ENCODE measurements around the gene CUX1. TPM values are rescaled to one million over a fixed set of nuclear protein-coding genes. Genes with fewer than 3 reads are reported as not detected.

The CUX1 gene
- total and polyA plus RNA-seq, 2 of the 13 experiments (the other 11 are each of a cell fraction or from before 2014, with no cell fraction given) = 13.7 to 14.9 TPM

- TF ChIP-seq NONO (IDR thresholded peaks at IDR 0.05) (no peak), NONO (CRISPR knock-in tag; conservative IDR thresholded peaks at IDR 0.05) (no peak), TEAD3 (CRISPR knock-in tag; optimal IDR thresholded peaks at IDR 0.05; ENCODE audit: borderline replicate concordance) (no peak), ZNF530 (CRISPR knock-in tag; IDR thresholded peaks at IDR 0.05; ENCODE audit: low read depth) (no peak)
These were observed 379.7 kb downstream of the CUX1 start (continued) for GRCh38 chr7:102197161-102197560.

- no peak overlapping the region for H3K4me3 ChIP-seq (replicated peaks in 1 of 3; ENCODE audit: insufficient read depth in 1 of 3, low read depth in 2 of 3, low read length in 3 of 3)
- H2AFZ ChIP-seq (ENCODE audit: low read length) = no peak overlapping the region
- intact Hi-C loops (cut with micrococcal nuclease; ENCODE audit: unreplicated experiment) (no loop called here), in situ Hi-C loops (cut with HindIII; ENCODE audit: extremely low pct_ligation_motif_present, low pct_unique_long_range_greater_than_20kb) (no loop called here)
- no peak for TF ChIP-seq MED13 (CRISPR knock-in tag; IDR thresholded peaks at IDR 0.05)
- TF ChIP-seq SRY (CRISPR knock-in tag; IDR thresholded peaks at IDR 0.05) = no peak
- TF ChIP-seq HMGA1 (CRISPR knock-in tag; conservative IDR thresholded peaks at IDR 0.05) = no peak
- TF ChIP-seq CSRNP1 (CRISPR knock-in tag; IDR thresholded peaks at IDR 0.05) = no peak
- TF ChIP-seq ZSCAN9 (CRISPR knock-in tag; IDR thresholded peaks at IDR 0.05; ENCODE audit: borderline replicate concordance) = no peak
- no peak for TF ChIP-seq ZNF780A (CRISPR knock-in tag; IDR thresholded peaks at IDR 0.05)
- no peak for TF ChIP-seq ZNF180 (CRISPR knock-in tag; IDR thresholded peaks at IDR 0.05; ENCODE audit: borderline replicate concordance, low read depth)
- no peak for TF ChIP-seq RARA (CRISPR knock-in tag; IDR thresholded peaks at IDR 0.05)
- TF ChIP-seq NFIC (IDR thresholded peaks at IDR 0.05; ENCODE audit: low read length) = no peak
- TF ChIP-seq ZNF550 (CRISPR knock-in tag; IDR thresholded peaks at IDR 0.05; ENCODE audit: borderline replicate concordance) = no peak
- TF ChIP-seq ZNF546 (CRISPR knock-in tag; conservative IDR thresholded peaks at IDR 0.05) = no peak
- no peak for TF ChIP-seq ERF (CRISPR knock-in tag; IDR thresholded peaks at IDR 0.05)
- ATAC-seq = no peak
- CTCF ChIA-PET (ENCODE audit: low intra/inter-chr PET ratio, low total read pairs) = no interaction called here
- BruUV-seq (replicated peaks) = no TSS peak
- DNase-seq (ENCODE audit: low spot score) = no peak
- no peak for FAIRE-seq
- no peaks in the 10 kb centered on the region for H4K20me1 ChIP-seq (ENCODE audit: insufficient read depth, low read length)
- H3K4me1 ChIP-seq (ENCODE audit: insufficient read depth, low read length) = no peaks in the 10 kb centered on the region; the same call in 1 of the 2 replicates
- POLR2A ChIA-PET = no interaction called here
- peaks cover 19 to 81% of the 10 kb centered on the region in 2 experiments for H3K36me3 ChIP-seq (replicated peaks in 1 of 2; ENCODE audit: control insufficient read depth in 1 of 2, insufficient read depth in 2 of 2, low read length in 2 of 2)
- H3K79me2 ChIP-seq (ENCODE audit: insufficient read depth, low read length) = no peaks in the 10 kb centered on the region
- H3K9me3 ChIP-seq (ENCODE audit: low read length) = no peaks in the 10 kb centered on the region
- H3K27me3 ChIP-seq (ENCODE audit: control insufficient read depth in 1 of 2, insufficient read depth in 2 of 2, low read length in 2 of 2) = no peaks in the 10 kb centered on the region
- H3K27ac ChIP-seq (ENCODE audit: extremely low read length, insufficient read depth, low read length) = no peak overlapping the region
- H3K9ac ChIP-seq (ENCODE audit: insufficient read depth, low read depth, low read length) = no peak overlapping the region
- 91% methylated on average over 8 of the region's 12 CpGs for WGBS (ENCODE audit: low lambda C conversion rate)
- no peak overlapping the region for H3K4me2 ChIP-seq (ENCODE audit: low read depth, low read length)
These were observed 380.2 kb downstream of the CUX1 start for GRCh38 chr7:102197599-102197998.
